HepG2 (cell line): ENCODE data around the gene CDK14. TPM values are rescaled to one million over a fixed set of nuclear protein-coding genes. Genes with fewer than 3 reads are reported as not detected.

Experiments used
- DBP ChIP-seq: sonication (generic); formaldehyde crosslinking; IDR thresholded peaks from 2 replicates; pipeline ENCODE4 v1.4.0; 2020; ENCODE audit warnings: missing genetic modification reagents; ENCODE audit errors: not compliant biosample characterization
- HNF4G ChIP-seq, 2 experiments: sonication (generic) in 1 of 2; formaldehyde crosslinking in 1 of 2; IDR thresholded peaks; 2 replicates each; pipeline versions ENCODE4 v1.4.0 to v1.6.1; 2011 to 2020; ENCODE audit warnings: borderline replicate concordance in 2 of 2, low read depth in 2 of 2, mild to moderate bottlenecking in 2 of 2, low read length in 1 of 2, missing genetic modification reagents in 1 of 2, moderate library complexity in 1 of 2
- MEIS1 ChIP-seq: sonication (generic); formaldehyde crosslinking; IDR thresholded peaks from 2 replicates; pipeline ENCODE4 v1.9.0; 2021; ENCODE audit warnings: mild to moderate bottlenecking, missing genetic modification reagents, moderate library complexity, borderline replicate concordance
- NFE2L1 ChIP-seq: sonication (generic); formaldehyde crosslinking; IDR thresholded peaks from 2 replicates; pipeline ENCODE4 v1.4.0; 2020; ENCODE audit warnings: missing genetic modification reagents, mild to moderate bottlenecking, borderline replicate concordance
- TAF15 ChIP-seq: fragments of 200-400 bp; formaldehyde crosslinking; IDR thresholded peaks from one replicate; pipeline ENCODE4 v1.6.1; 2018; ENCODE audit warnings: mild to moderate bottlenecking, low read depth, low read length; ENCODE audit not compliant: poor library complexity, severe bottlenecking
- YY1 ChIP-seq: IDR thresholded peaks from 2 replicates; pipeline ENCODE4 v1.6.1; 2011; ENCODE audit warnings: low read length, low read depth, moderate library complexity, mild to moderate bottlenecking; ENCODE audit not compliant: insufficient read depth, insufficient replicate concordance
- ZNF24 ChIP-seq: fragments of 450-650 bp; IDR thresholded peaks from 2 replicates; pipeline ENCODE4 v1.6.1; 2017; ENCODE audit warnings: antibody characterized with exemption, mild to moderate bottlenecking
- ZNF253 ChIP-seq: sonication (generic); formaldehyde crosslinking; IDR thresholded peaks from 2 replicates; pipeline ENCODE4 v1.8.0; 2022; ENCODE audit warnings: mild to moderate bottlenecking, missing genetic modification reagents, borderline replicate concordance
- ZNF335 ChIP-seq: sonication (generic); formaldehyde crosslinking; IDR thresholded peaks from 2 replicates; pipeline ENCODE4 v1.4.0; 2020; ENCODE audit warnings: missing genetic modification reagents
- ZNF761 ChIP-seq: sonication (generic); formaldehyde crosslinking; conservative IDR thresholded peaks from 2 replicates; pipeline ENCODE4 v1.4.0; 2020; ENCODE audit warnings: mild to moderate bottlenecking, missing genetic modification reagents
- polyA plus RNA-seq, 8 experiments: library from polyadenylated mRNA; depleted of rRNA in 3 of 8; stranded (reverse) in 7 of 8; unstranded in 1 of 8; fragments of >200 nt; fragmentation: Illumina TruSeq in 4 of 8; extraction: Trizol in 4 of 8; gene quantifications; 2 replicates each; pipeline versions ENCODE4 v1.2.1 to v1.2.3, GENCODE V29; 2011 to 2016; ENCODE audit warnings: low read depth in 4 of 8, missing spikeins in 1 of 8, mixed read lengths in 1 of 8; ENCODE audit not compliant: insufficient read depth in 1 of 8
- total RNA-seq, 5 experiments: library from RNA; depleted of rRNA; stranded (reverse); fragments of >200 nt; fragmentation: Illumina TruSeq; extraction: Trizol; gene quantifications; 2 replicates each; pipeline ENCODE4 v1.2.3, GENCODE V29; 2016; ENCODE audit warnings: low read depth in 1 of 5
- TF ChIP-seq, protein P1 (sequence below): sonication (generic); formaldehyde crosslinking; IDR thresholded peaks from 2 replicates; pipeline ENCODE4 v1.4.0; 2020; ENCODE audit warnings: missing genetic modification reagents
- TF ChIP-seq, protein P2 (sequence below): sonication (generic); formaldehyde crosslinking; IDR thresholded peaks from 2 replicates; pipeline ENCODE4 v1.4.0; 2020; ENCODE audit warnings: missing genetic modification reagents
- TF ChIP-seq, protein P3 (sequence below): sonication (generic); formaldehyde crosslinking; IDR thresholded peaks from 2 replicates; pipeline ENCODE4 v1.5.0; 2020; ENCODE audit warnings: missing genetic modification reagents
- TF ChIP-seq, protein P4 (sequence below): IDR thresholded peaks from 2 replicates; pipeline ENCODE4 v1.6.1; 2016; ENCODE audit warnings: low read depth, borderline replicate concordance
- TF ChIP-seq, protein P5 (sequence below): sonication (generic); formaldehyde crosslinking; IDR thresholded peaks from 2 replicates; pipeline ENCODE4 v1.8.0; 2022; ENCODE audit warnings: missing genetic modification reagents, mild to moderate bottlenecking, moderate library complexity, borderline replicate concordance

The CDK14 gene
- total and polyA plus RNA-seq, 2 of the 13 experiments (the other 11 are each of a cell fraction or from before 2014, with no cell fraction given), result 0.26 to 0.71 TPM

GRCh38 chr7:90766814-90767564 is 170.9 kb downstream of the CDK14 start (continued):
- TF ChIP-seq HNF4G (IDR thresholded peaks at IDR 0.05; ENCODE audit: borderline replicate concordance, low read depth, low read length) (0 out of 2 replicates have a peak, but pooled peaks have one; percentile 38), HNF4G (CRISPR knock-in tag; IDR thresholded peaks at IDR 0.05; ENCODE audit: borderline replicate concordance, low read depth) (no peak), YY1 (no peak), ZNF24 (peak; percentile 12; the same call in 1 of the 2 replicates), ZNF761 (CRISPR knock-in tag) (no peak), ZNF335 (CRISPR knock-in tag) (no peak), DBP (CRISPR knock-in tag) (no peak), NFE2L1 (CRISPR knock-in tag) (0 out of 2 replicates have a peak, but pooled peaks have one; percentile 66), TAF15 (no peak), ZNF253 (CRISPR knock-in tag) (no peak), MEIS1 (peak; percentile 49; the same call in 1 of the 2 replicates)
- TF ChIP-seq, protein P1, sequence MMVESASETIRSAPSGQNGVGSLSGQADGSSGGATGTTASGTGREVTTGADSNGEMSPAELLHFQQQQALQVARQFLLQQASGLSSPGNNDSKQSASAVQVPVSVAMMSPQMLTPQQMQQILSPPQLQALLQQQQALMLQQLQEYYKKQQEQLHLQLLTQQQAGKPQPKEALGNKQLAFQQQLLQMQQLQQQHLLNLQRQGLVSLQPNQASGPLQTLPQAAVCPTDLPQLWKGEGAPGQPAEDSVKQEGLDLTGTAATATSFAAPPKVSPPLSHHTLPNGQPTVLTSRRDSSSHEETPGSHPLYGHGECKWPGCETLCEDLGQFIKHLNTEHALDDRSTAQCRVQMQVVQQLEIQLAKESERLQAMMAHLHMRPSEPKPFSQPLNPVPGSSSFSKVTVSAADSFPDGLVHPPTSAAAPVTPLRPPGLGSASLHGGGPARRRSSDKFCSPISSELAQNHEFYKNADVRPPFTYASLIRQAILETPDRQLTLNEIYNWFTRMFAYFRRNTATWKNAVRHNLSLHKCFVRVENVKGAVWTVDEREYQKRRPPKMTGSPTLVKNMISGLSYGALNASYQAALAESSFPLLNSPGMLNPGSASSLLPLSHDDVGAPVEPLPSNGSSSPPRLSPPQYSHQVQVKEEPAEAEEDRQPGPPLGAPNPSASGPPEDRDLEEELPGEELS (CRISPR knock-in tag), result peak; percentile 83
- TF ChIP-seq, protein P2, sequence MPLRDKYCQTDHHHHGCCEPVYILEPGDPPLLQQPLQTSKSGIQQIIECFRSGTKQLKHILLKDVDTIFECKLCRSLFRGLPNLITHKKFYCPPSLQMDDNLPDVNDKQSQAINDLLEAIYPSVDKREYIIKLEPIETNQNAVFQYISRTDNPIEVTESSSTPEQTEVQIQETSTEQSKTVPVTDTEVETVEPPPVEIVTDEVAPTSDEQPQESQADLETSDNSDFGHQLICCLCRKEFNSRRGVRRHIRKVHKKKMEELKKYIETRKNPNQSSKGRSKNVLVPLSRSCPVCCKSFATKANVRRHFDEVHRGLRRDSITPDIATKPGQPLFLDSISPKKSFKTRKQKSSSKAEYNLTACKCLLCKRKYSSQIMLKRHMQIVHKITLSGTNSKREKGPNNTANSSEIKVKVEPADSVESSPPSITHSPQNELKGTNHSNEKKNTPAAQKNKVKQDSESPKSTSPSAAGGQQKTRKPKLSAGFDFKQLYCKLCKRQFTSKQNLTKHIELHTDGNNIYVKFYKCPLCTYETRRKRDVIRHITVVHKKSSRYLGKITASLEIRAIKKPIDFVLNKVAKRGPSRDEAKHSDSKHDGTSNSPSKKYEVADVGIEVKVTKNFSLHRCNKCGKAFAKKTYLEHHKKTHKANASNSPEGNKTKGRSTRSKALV (CRISPR knock-in tag), result peak; percentile 7; the same call in 1 of the 2 replicates
- TF ChIP-seq, protein P3, sequence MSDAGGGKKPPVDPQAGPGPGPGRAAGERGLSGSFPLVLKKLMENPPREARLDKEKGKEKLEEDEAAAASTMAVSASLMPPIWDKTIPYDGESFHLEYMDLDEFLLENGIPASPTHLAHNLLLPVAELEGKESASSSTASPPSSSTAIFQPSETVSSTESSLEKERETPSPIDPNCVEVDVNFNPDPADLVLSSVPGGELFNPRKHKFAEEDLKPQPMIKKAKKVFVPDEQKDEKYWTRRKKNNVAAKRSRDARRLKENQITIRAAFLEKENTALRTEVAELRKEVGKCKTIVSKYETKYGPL (CRISPR knock-in tag), result peak; percentile 45; the same call in 1 of the 2 replicates
- TF ChIP-seq, protein P4, sequence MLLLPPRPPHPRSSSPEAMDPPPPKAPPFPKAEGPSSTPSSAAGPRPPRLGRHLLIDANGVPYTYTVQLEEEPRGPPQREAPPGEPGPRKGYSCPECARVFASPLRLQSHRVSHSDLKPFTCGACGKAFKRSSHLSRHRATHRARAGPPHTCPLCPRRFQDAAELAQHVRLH, result peak; percentile 73; the same call in 1 of the 2 replicates
- TF ChIP-seq, protein P5, sequence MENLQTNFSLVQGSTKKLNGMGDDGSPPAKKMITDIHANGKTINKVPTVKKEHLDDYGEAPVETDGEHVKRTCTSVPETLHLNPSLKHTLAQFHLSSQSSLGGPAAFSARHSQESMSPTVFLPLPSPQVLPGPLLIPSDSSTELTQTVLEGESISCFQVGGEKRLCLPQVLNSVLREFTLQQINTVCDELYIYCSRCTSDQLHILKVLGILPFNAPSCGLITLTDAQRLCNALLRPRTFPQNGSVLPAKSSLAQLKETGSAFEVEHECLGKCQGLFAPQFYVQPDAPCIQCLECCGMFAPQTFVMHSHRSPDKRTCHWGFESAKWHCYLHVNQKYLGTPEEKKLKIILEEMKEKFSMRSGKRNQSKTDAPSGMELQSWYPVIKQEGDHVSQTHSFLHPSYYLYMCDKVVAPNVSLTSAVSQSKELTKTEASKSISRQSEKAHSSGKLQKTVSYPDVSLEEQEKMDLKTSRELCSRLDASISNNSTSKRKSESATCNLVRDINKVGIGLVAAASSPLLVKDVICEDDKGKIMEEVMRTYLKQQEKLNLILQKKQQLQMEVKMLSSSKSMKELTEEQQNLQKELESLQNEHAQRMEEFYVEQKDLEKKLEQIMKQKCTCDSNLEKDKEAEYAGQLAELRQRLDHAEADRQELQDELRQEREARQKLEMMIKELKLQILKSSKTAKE (CRISPR knock-in tag), result peak; percentile 66; the same call in 1 of the 2 replicates
